H9 (cell line): ENCODE data around the gene AFDN. TPM values are rescaled to one million over a fixed set of nuclear protein-coding genes. Genes with fewer than 3 reads are reported as not detected.

Experiments
- DNase-seq: peaks from one replicate; pipeline ENCODE4 v3.0.0-alpha.2; 2017
- H2AFZ ChIP-seq: one replicate; pipeline ENCODE4 v1.6.1; 2013; ENCODE audit warnings: mild to moderate bottlenecking, low read length, control low read depth, moderate library complexity
- H2AK5ac ChIP-seq: 2 replicates; pipeline ENCODE4 v1.6.1; 2013; ENCODE audit warnings: low read length, control low read depth, mixed read lengths; ENCODE audit not compliant: insufficient read length
- H2BK120ac ChIP-seq: one replicate; pipeline ENCODE4 v1.6.1; 2013; ENCODE audit warnings: low read depth, mild to moderate bottlenecking, low read length, control low read depth, inconsistent platforms; ENCODE audit not compliant: poor library complexity, severe bottlenecking
- H2BK12ac ChIP-seq: 2 replicates; pipeline ENCODE4 v1.6.1; 2013; ENCODE audit warnings: low read length, control low read depth, mixed read lengths, low read depth; ENCODE audit not compliant: insufficient read length
- H2BK15ac ChIP-seq: 2 replicates; pipeline ENCODE4 v1.6.1; 2013; ENCODE audit warnings: low read depth, low read length, control low read depth
- H2BK20ac ChIP-seq: one replicate; pipeline ENCODE4 v1.6.1; 2013; ENCODE audit warnings: low read depth, mild to moderate bottlenecking, low read length, control low read depth, inconsistent platforms; ENCODE audit not compliant: poor library complexity, severe bottlenecking
- H2BK5ac ChIP-seq: 2 replicates; pipeline ENCODE4 v1.6.1; 2013; ENCODE audit warnings: low read length, control low read depth, mixed read lengths; ENCODE audit not compliant: insufficient read length
- H3K14ac ChIP-seq: 2 replicates; pipeline ENCODE4 v1.6.1; 2013; ENCODE audit warnings: low read length, control low read depth; ENCODE audit not compliant: insufficient read depth
- H3K18ac ChIP-seq: 2 replicates; pipeline ENCODE4 v1.6.1; 2013; ENCODE audit warnings: low read depth, mild to moderate bottlenecking, mixed read lengths, low read length, control low read depth; ENCODE audit not compliant: insufficient read length
- H3K23ac ChIP-seq: 2 replicates; pipeline ENCODE4 v1.6.1; 2013; ENCODE audit warnings: low read length, control low read depth, mixed read lengths, low read depth; ENCODE audit not compliant: insufficient read length
- H3K23me2 ChIP-seq: 2 replicates; pipeline ENCODE4 v1.6.1; 2013; ENCODE audit warnings: low read depth, mild to moderate bottlenecking, mixed read lengths, low read length, control low read depth; ENCODE audit not compliant: insufficient read length, poor library complexity, severe bottlenecking
- H3K27ac ChIP-seq: 2 replicates; pipeline ENCODE4 v1.5.1; 2013; ENCODE audit warnings: low read length, control low read depth, mixed read lengths, low read depth; ENCODE audit not compliant: insufficient read length
- H3K27me3 ChIP-seq: 2 replicates; pipeline ENCODE4 v1.6.1; 2013; ENCODE audit warnings: low read length, control low read depth, inconsistent platforms; ENCODE audit not compliant: insufficient read depth
- H3K4ac ChIP-seq: 2 replicates; pipeline ENCODE4 v1.6.1; 2013; ENCODE audit warnings: low read depth, mild to moderate bottlenecking, control low read depth, inconsistent platforms, low read length, moderate library complexity
- H3K4me1 ChIP-seq: 2 replicates; pipeline ENCODE4 v1.6.1; 2013; ENCODE audit warnings: low read length, control low read depth, inconsistent platforms; ENCODE audit not compliant: insufficient read depth
- H3K4me2 ChIP-seq: 2 replicates; pipeline ENCODE4 v1.6.1; 2013; ENCODE audit warnings: low read length, control low read depth, mixed read lengths; ENCODE audit not compliant: insufficient read length, insufficient read depth
- H3K56ac ChIP-seq: 2 replicates; pipeline ENCODE4 v1.6.1; 2013; ENCODE audit warnings: low read depth, mild to moderate bottlenecking, mixed read lengths, low read length, control low read depth; ENCODE audit not compliant: insufficient read length
- H3K79me1 ChIP-seq: 2 replicates; pipeline ENCODE4 v1.6.1; 2013; ENCODE audit warnings: low read depth, mild to moderate bottlenecking, moderate library complexity, low read length, control low read depth, inconsistent platforms; ENCODE audit not compliant: insufficient read depth, poor library complexity, severe bottlenecking
- H3K79me2 ChIP-seq: 2 replicates; pipeline ENCODE4 v1.6.1; 2013; ENCODE audit warnings: low read length, control low read depth, inconsistent platforms; ENCODE audit not compliant: insufficient read depth
- H3K9ac ChIP-seq: 2 replicates; pipeline ENCODE4 v1.6.1; 2013; ENCODE audit warnings: low read length, control low read depth, mixed read lengths; ENCODE audit not compliant: insufficient read length; ENCODE audit errors: extremely low read depth
- H3K9me3 ChIP-seq: one replicate; pipeline ENCODE4 v1.6.1; 2013; ENCODE audit warnings: low read depth, low read length, inconsistent platforms; ENCODE audit not compliant: control insufficient read depth
- H3T11ph ChIP-seq: one replicate; pipeline ENCODE4 v1.6.1; 2013; ENCODE audit warnings: mild to moderate bottlenecking, low read length, control low read depth, inconsistent platforms
- H4K20me1 ChIP-seq: one replicate; pipeline ENCODE4 v1.6.1; 2013; ENCODE audit not compliant: control insufficient read depth, insufficient read length, insufficient read depth
- H4K5ac ChIP-seq: 2 replicates; pipeline ENCODE4 v1.6.1; 2013; ENCODE audit warnings: low read depth, mild to moderate bottlenecking, mixed read lengths, low read length, control low read depth; ENCODE audit not compliant: insufficient read length
- H4K8ac ChIP-seq: replicated peaks from 2 replicates; pipeline ENCODE4 v1.6.1; 2013; ENCODE audit warnings: low read length, control low read depth, mixed read lengths, low read depth; ENCODE audit not compliant: insufficient read length
- H4K91ac ChIP-seq: 2 replicates; pipeline ENCODE4 v1.6.1; 2013; ENCODE audit warnings: low read depth, mild to moderate bottlenecking, moderate library complexity, mixed read lengths, low read length, control low read depth; ENCODE audit not compliant: insufficient read length
- H3K27ac Mint-ChIP-seq, 3 experiments: 2 replicates in 2 of 3; 3 replicates in 1 of 3; pipeline ENCODE4 v1.8.0; 2020 to 2021; ENCODE audit warnings: mixed read lengths in 3 of 3, mild to moderate bottlenecking in 1 of 3, moderate library complexity in 1 of 3
- H3K27me3 Mint-ChIP-seq: 2 replicates; pipeline ENCODE4 v1.8.0; 2021; ENCODE audit warnings: low read depth, mild to moderate bottlenecking, moderate library complexity, mixed read lengths
- H3K36me3 Mint-ChIP-seq, 3 experiments: 2 replicates in 2 of 3; 3 replicates in 1 of 3; pipeline ENCODE4 v1.8.0; 2020 to 2021; ENCODE audit warnings: low read depth in 3 of 3, mixed read lengths in 3 of 3; ENCODE audit not compliant: insufficient read depth in 1 of 3
- H3K4me1 Mint-ChIP-seq, 2 experiments: 2 replicates each; pipeline ENCODE4 v1.8.0; 2020; ENCODE audit warnings: mixed read lengths in 2 of 2
- H3K4me3 Mint-ChIP-seq, 2 experiments: 2 replicates in 1 of 2; 3 replicates in 1 of 2; pipeline ENCODE4 v1.8.0; 2020 to 2021; ENCODE audit warnings: mild to moderate bottlenecking in 2 of 2, mixed read lengths in 2 of 2, moderate library complexity in 1 of 2
- H3K9me3 Mint-ChIP-seq, 2 experiments: 2 replicates in 1 of 2; 3 replicates in 1 of 2; pipeline ENCODE4 v1.8.0; 2020; ENCODE audit warnings: mild to moderate bottlenecking in 2 of 2, mixed read lengths in 2 of 2, moderate library complexity in 1 of 2
- total RNA-seq: library from RNA; stranded (reverse); gene quantifications from 2 replicates; pipeline ENCODE4 v1.2.1, GENCODE V29; 2021
- TF ChIP-seq, protein P1 (sequence below): fragments of 200-600 bp; sonication (generic); conservative IDR thresholded peaks from 3 replicates; pipeline ENCODE4 v1.8.0; 2021; ENCODE audit warnings: antibody characterized with exemption, mild to moderate bottlenecking

Gene AFDN
- total RNA-seq, 1 experiment from 2014 or later = 157 TPM

GRCh38 chr6:167888098-167888497 lies 61.4 kb downstream of the AFDN start:
- Histone ChIP-seq H3K23me2 (no peaks in the 10 kb centered on the region), H3K18ac (no peak overlapping the region), H3K79me2 (no peaks in the 10 kb centered on the region), H4K8ac (no peak overlapping the region), H3K4me2 (no peak overlapping the region), H2AK5ac (no peak overlapping the region), H3K4me1 (0 out of 2 replicates have a peak, but pooled peaks cover 2% of the 10 kb centered on the region), H3K14ac (no peak overlapping the region), H3K23ac (no peak overlapping the region), H4K91ac (no peak overlapping the region), H3K79me1 (no peaks in the 10 kb centered on the region), H4K20me1 (no peaks in the 10 kb centered on the region), H2BK12ac (no peak overlapping the region), H2BK15ac (no peak overlapping the region), H3K27me3 (no peaks in the 10 kb centered on the region), H3K56ac (no peak overlapping the region), H2BK5ac (no peak overlapping the region), H2AFZ (no peak overlapping the region), H3K9ac (no peak overlapping the region), H3K4ac (no peak overlapping the region), H2BK20ac (no peak overlapping the region), H4K5ac (no peak overlapping the region), H3T11ph (no peak overlapping the region), H3K27ac (no peak overlapping the region), H2BK120ac (no peak overlapping the region), H3K9me3 (no peaks in the 10 kb centered on the region)
- Mint-ChIP-seq H3K4me3 (no peak overlapping the region), H3K4me1 (peaks cover 0 to 4% of the 10 kb centered on the region in 2 experiments; a peak in 3 of 4 replicates), H3K27me3 (no peaks in the 10 kb centered on the region), H3K36me3 (peaks cover 5 to 41% (median 33%) of the 10 kb centered on the region in 3 experiments; a peak in 6 of 7 replicates), H3K27ac (no peak overlapping the region), H3K9me3 (no peaks in the 10 kb centered on the region)
- TF ChIP-seq, protein P1, sequence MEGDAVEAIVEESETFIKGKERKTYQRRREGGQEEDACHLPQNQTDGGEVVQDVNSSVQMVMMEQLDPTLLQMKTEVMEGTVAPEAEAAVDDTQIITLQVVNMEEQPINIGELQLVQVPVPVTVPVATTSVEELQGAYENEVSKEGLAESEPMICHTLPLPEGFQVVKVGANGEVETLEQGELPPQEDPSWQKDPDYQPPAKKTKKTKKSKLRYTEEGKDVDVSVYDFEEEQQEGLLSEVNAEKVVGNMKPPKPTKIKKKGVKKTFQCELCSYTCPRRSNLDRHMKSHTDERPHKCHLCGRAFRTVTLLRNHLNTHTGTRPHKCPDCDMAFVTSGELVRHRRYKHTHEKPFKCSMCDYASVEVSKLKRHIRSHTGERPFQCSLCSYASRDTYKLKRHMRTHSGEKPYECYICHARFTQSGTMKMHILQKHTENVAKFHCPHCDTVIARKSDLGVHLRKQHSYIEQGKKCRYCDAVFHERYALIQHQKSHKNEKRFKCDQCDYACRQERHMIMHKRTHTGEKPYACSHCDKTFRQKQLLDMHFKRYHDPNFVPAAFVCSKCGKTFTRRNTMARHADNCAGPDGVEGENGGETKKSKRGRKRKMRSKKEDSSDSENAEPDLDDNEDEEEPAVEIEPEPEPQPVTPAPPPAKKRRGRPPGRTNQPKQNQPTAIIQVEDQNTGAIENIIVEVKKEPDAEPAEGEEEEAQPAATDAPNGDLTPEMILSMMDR = no peak
- DNase-seq = no peak
